Measurements from ENCODE around the gene PNKD. TPM values are rescaled to one million over a fixed set of nuclear protein-coding genes. Genes with fewer than 3 reads are reported as not detected.

Gene PNKD
- total and polyA plus RNA-seq, 2 experiments from 2014 or later: 48.7 to 145 TPM

- TF ChIP-seq EZH2phosphoT487 (IDR thresholded peaks at IDR 0.05; ENCODE audit: low read depth, severe bottlenecking, unreplicated experiment) (no peak), EZH2 (IDR thresholded peaks at IDR 0.05; ENCODE audit: borderline replicate concordance) (no peak)
- TF ChIP-seq, protein P1, sequence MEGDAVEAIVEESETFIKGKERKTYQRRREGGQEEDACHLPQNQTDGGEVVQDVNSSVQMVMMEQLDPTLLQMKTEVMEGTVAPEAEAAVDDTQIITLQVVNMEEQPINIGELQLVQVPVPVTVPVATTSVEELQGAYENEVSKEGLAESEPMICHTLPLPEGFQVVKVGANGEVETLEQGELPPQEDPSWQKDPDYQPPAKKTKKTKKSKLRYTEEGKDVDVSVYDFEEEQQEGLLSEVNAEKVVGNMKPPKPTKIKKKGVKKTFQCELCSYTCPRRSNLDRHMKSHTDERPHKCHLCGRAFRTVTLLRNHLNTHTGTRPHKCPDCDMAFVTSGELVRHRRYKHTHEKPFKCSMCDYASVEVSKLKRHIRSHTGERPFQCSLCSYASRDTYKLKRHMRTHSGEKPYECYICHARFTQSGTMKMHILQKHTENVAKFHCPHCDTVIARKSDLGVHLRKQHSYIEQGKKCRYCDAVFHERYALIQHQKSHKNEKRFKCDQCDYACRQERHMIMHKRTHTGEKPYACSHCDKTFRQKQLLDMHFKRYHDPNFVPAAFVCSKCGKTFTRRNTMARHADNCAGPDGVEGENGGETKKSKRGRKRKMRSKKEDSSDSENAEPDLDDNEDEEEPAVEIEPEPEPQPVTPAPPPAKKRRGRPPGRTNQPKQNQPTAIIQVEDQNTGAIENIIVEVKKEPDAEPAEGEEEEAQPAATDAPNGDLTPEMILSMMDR (IDR thresholded peaks at IDR 0.05; ENCODE audit: poor library complexity): no peak
- Histone ChIP-seq H3K4me2 (no peak overlapping the region), H3K4me3 (no peak overlapping the region), H3K27ac (no peak overlapping the region), H4K20me1 (ENCODE audit: insufficient read depth, poor library complexity, severe bottlenecking) (no peaks in the 10 kb centered on the region), H3K27me3 (no peaks in the 10 kb centered on the region), H3K4me1 (ENCODE audit: insufficient read depth) (peaks cover 33% of the 10 kb centered on the region), H3K9me2 (replicated peaks; ENCODE audit: insufficient read depth) (no peaks in the 10 kb centered on the region), H2AFZ (no peak overlapping the region), H3K9me3 (ENCODE audit: low read depth) (no peaks in the 10 kb centered on the region), H3K79me2 (peaks cover 46% of the 10 kb centered on the region), H3K36me3 (replicated peaks; ENCODE audit: insufficient read depth, low read depth) (no peaks in the 10 kb centered on the region)
- no peak for DNase-seq (ENCODE audit: low spot score)
- 87% methylated on average over 2 of the region's 2 CpGs for WGBS (ENCODE audit: low lambda C conversion rate, missing lambda C conversion rate)
Observed at GRCh38 chr2:218328294-218328693, 58.0 kb downstream of the PNKD start.

DNA sequence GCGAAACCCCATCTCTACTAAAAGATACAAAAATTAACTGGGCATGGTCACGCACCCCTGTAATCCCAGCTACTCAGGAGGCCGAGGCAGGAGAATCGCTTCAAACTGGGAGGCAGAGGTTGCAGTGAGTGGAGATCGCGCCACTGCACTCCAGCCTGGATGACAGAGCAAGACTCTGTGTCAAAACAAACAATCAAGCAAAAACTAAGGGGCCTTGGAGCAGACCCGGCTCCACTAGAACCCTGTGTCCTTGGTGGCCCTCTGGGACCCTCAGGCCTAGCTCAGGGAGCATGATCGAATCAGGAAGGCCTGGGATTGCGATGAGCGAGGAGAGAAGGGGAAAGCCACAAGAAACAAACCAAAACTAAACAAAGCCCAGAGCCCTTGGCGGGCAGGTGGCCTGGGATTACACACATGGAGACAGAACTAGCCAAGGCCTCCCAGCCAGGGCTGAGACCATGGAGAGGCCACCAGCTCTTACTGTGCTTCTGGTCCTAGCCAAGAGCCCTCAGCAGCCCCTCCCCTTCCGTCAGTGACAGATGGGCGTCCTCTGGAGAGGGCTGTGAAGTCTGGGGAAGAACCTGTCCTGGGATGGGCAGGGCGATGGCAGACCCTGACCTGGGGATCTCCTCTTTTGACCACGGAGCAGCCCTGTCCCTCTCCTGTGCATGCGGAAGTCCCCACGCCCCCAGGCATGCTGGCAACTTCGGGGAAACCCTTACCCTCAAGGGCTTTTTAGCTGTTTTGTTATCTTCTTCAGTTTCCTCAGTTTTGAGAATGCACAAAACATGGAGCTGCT, 58.9 kb downstream of the PNKD start:
- Histone ChIP-seq H3K36me3 (replicated peaks; ENCODE audit: insufficient read depth, low read depth) (no peaks in the 10 kb centered on the region), H3K9me3 (ENCODE audit: low read depth) (no peaks in the 10 kb centered on the region), H3K79me2 (peaks cover 49% of the 10 kb centered on the region), H3K4me2 (no peak overlapping the region), H3K9me2 (replicated peaks; ENCODE audit: insufficient read depth) (no peaks in the 10 kb centered on the region), H3K4me3 (no peak overlapping the region), H2AFZ (no peak overlapping the region), H3K27me3 (no peaks in the 10 kb centered on the region), H4K20me1 (ENCODE audit: insufficient read depth, poor library complexity, severe bottlenecking) (no peaks in the 10 kb centered on the region), H3K4me1 (ENCODE audit: insufficient read depth) (peaks cover 33% of the 10 kb centered on the region), H3K27ac (peak overlapping the region; percentile 2)
- no peak for DNase-seq (ENCODE audit: low spot score)
- WGBS (ENCODE audit: low lambda C conversion rate, missing lambda C conversion rate): 85% methylated on average over 18 of the region's 18 CpGs
- TF ChIP-seq, protein P1 (IDR thresholded peaks at IDR 0.05; ENCODE audit: poor library complexity): no peak
- no peak for TF ChIP-seq EZH2 (IDR thresholded peaks at IDR 0.05; ENCODE audit: borderline replicate concordance)
- TF ChIP-seq EZH2phosphoT487 (IDR thresholded peaks at IDR 0.05; ENCODE audit: low read depth, severe bottlenecking, unreplicated experiment): no peak

DNA sequence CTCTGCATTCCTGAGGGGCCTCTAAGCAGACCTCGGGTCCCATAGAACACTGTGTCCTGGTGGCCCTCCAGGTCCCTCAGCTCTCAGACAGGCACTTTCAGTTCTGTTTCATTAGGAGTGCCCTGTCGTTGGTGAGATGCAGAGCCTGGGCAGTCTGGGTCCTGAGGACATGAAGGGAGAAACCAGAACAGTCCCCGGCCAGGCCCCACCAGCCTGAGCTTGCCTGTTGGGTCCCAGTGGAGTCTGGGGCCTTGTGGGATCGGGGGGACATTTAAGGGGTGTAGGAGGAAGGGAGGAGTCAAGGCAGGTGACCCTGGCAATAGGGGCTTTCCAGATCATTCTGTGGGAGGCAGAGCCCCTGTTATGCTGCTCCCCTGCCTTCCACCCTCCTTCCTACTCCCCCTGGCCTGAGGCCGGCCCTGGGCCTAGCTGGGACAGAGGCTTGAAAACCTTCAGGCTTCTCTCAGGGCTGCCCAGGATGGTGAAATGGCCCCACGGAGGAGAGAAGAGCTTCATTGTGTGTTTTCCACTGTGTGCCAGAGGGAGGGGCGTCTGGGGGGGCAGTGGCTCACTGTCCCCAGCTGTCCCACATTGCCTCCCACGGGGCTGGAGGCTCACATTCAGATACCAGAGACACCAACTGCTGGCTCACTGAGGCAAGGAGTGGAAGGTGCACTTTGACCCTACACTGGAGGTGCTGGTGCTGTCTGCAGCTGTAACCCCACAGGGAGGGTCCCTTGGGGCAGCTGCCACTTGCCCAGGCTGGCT, 59.7 kb downstream of the PNKD start:
- Histone ChIP-seq H3K9me3 (ENCODE audit: low read depth) (no peaks in the 10 kb centered on the region), H3K79me2 (peaks cover 52% of the 10 kb centered on the region), H2AFZ (no peak overlapping the region), H3K27me3 (no peaks in the 10 kb centered on the region), H3K36me3 (replicated peaks; ENCODE audit: insufficient read depth, low read depth) (no peaks in the 10 kb centered on the region), H3K4me2 (no peak overlapping the region), H3K4me1 (ENCODE audit: insufficient read depth) (peaks cover 33% of the 10 kb centered on the region), H3K9me2 (replicated peaks; ENCODE audit: insufficient read depth) (no peaks in the 10 kb centered on the region), H4K20me1 (ENCODE audit: insufficient read depth, poor library complexity, severe bottlenecking) (no peaks in the 10 kb centered on the region), H3K27ac (peak overlapping the region; percentile 2), H3K4me3 (no peak overlapping the region)
- no peak for DNase-seq (ENCODE audit: low spot score)
- TF ChIP-seq EZH2 (IDR thresholded peaks at IDR 0.05; ENCODE audit: borderline replicate concordance) (no peak), EZH2phosphoT487 (IDR thresholded peaks at IDR 0.05; ENCODE audit: low read depth, severe bottlenecking, unreplicated experiment) (no peak)
- WGBS (ENCODE audit: low lambda C conversion rate, missing lambda C conversion rate): 64% methylated on average over 8 of the region's 8 CpGs

GRCh38 chr2:218331745-218332144, 61.4 kb downstream of the PNKD start:
- no peak for DNase-seq (ENCODE audit: low spot score)
- no peaks in the 10 kb centered on the region for H3K9me3 ChIP-seq (ENCODE audit: low read depth)
- H3K36me3 ChIP-seq (replicated peaks; ENCODE audit: insufficient read depth, low read depth): no peaks in the 10 kb centered on the region
- 90% methylated on average over 8 of the region's 8 CpGs for WGBS (ENCODE audit: low lambda C conversion rate, missing lambda C conversion rate)
- H3K4me2 ChIP-seq: no peak overlapping the region
- no peak overlapping the region for H2AFZ ChIP-seq
- H3K27ac ChIP-seq: no peak overlapping the region
- TF ChIP-seq, protein P1 (IDR thresholded peaks at IDR 0.05; ENCODE audit: poor library complexity): no peak
- TF ChIP-seq EZH2phosphoT487 (IDR thresholded peaks at IDR 0.05; ENCODE audit: low read depth, severe bottlenecking, unreplicated experiment) (no peak), EZH2 (IDR thresholded peaks at IDR 0.05; ENCODE audit: borderline replicate concordance) (no peak)
- H3K4me3 ChIP-seq: no peak overlapping the region
- peaks cover 40% of the 10 kb centered on the region for H3K79me2 ChIP-seq
- peaks cover 20% of the 10 kb centered on the region for H3K4me1 ChIP-seq (ENCODE audit: insufficient read depth)
- no peaks in the 10 kb centered on the region for H4K20me1 ChIP-seq (ENCODE audit: insufficient read depth, poor library complexity, severe bottlenecking)
- H3K27me3 ChIP-seq: no peaks in the 10 kb centered on the region
- no peaks in the 10 kb centered on the region for H3K9me2 ChIP-seq (replicated peaks; ENCODE audit: insufficient read depth)

All from hepatocyte (in vitro differentiated cells).